GM23338 (cell line): Measurements from ENCODE around the gene GAPDHS. TPM values are rescaled to one million over a fixed set of nuclear protein-coding genes. Genes with fewer than 3 reads are reported as not detected.
A peak's percentile ranks its signal among the peaks of the same experiment; 100 is the strongest.

ENCODE experiments used
- ATAC-seq: fragments of 200-7000 bp; cut with Tn5 transposase; 3 replicates; pipeline ENCODE4 v1.9.1; 2020
- DNase-seq: peaks from one replicate; pipeline ENCODE4 v3.0.0-alpha.2; 2015; ENCODE audit warnings: low spot score
- H2AFZ ChIP-seq: fragments of 200-600 bp; sonication (generic); 2 replicates; pipeline ENCODE4 v1.8.0; 2016; ENCODE audit warnings: antibody characterized with exemption, mild to moderate bottlenecking, moderate library complexity
- H3F3A ChIP-seq: fragments of 200-600 bp; sonication (generic); replicated peaks from 2 replicates; pipeline ENCODE4 v1.8.0; 2017; ENCODE audit warnings: antibody characterized with exemption, mixed run types, low read depth
- H3K27ac ChIP-seq: fragments of 200-600 bp; sonication (generic); 2 replicates; pipeline ENCODE4 v1.6.1; 2016; ENCODE audit warnings: low read depth
- H3K27me3 ChIP-seq: fragments of 200-600 bp; sonication (generic); 2 replicates; pipeline ENCODE4 v1.8.0; 2016; ENCODE audit warnings: mild to moderate bottlenecking, mixed run types, moderate library complexity; ENCODE audit not compliant: insufficient read depth
- H3K36me3 ChIP-seq: fragments of 200-600 bp; sonication (generic); 2 replicates; pipeline ENCODE4 v1.8.0; 2016; ENCODE audit warnings: mild to moderate bottlenecking; ENCODE audit not compliant: insufficient read depth
- H3K4me1 ChIP-seq: fragments of 200-600 bp; sonication (generic); 2 replicates; pipeline ENCODE4 v1.8.0; 2016; ENCODE audit warnings: mild to moderate bottlenecking, moderate library complexity; ENCODE audit not compliant: insufficient read depth
- H3K4me2 ChIP-seq: fragments of 200-600 bp; sonication (generic); 2 replicates; pipeline ENCODE4 v1.7.1; 2017; ENCODE audit warnings: mixed run types
- H3K4me3 ChIP-seq: fragments of 200-600 bp; sonication (generic); 2 replicates; pipeline ENCODE4 v1.6.1; 2016; ENCODE audit warnings: mixed run types
- H3K79me2 ChIP-seq: fragments of 200-600 bp; sonication (generic); replicated peaks from 2 replicates; pipeline ENCODE4 v1.8.0; 2017; ENCODE audit warnings: mild to moderate bottlenecking; ENCODE audit not compliant: insufficient read depth
- H3K9me2 ChIP-seq: fragments of 200-600 bp; sonication (generic); 2 replicates; pipeline ENCODE4 v1.8.0; 2017; ENCODE audit not compliant: insufficient read depth
- H4K20me1 ChIP-seq: fragments of 200-600 bp; sonication (generic); replicated peaks from 2 replicates; pipeline ENCODE4 v1.8.0; 2017; ENCODE audit warnings: mild to moderate bottlenecking; ENCODE audit not compliant: insufficient read depth
- H3K27ac Mint-ChIP-seq: 2 replicates; pipeline ENCODE4 v1.8.0; 2020; ENCODE audit warnings: inconsistent platforms, mild to moderate bottlenecking, moderate library complexity, mixed read lengths
- H3K27me3 Mint-ChIP-seq: 3 replicates; pipeline ENCODE4 v1.8.0; 2022; ENCODE audit warnings: low read depth, mild to moderate bottlenecking, moderate library complexity, mixed read lengths, inconsistent platforms; ENCODE audit not compliant: insufficient read depth, poor library complexity
- H3K36me3 Mint-ChIP-seq: 3 replicates; pipeline ENCODE4 v1.8.0; 2021; ENCODE audit warnings: low read depth, mild to moderate bottlenecking, inconsistent platforms, moderate library complexity, mixed read lengths
- H3K4me1 Mint-ChIP-seq: 3 replicates; pipeline ENCODE4 v1.8.0; 2020; ENCODE audit warnings: mild to moderate bottlenecking, inconsistent platforms, mixed read lengths
- H3K4me3 Mint-ChIP-seq: 3 replicates; pipeline ENCODE4 v1.8.0; 2021; ENCODE audit warnings: moderate library complexity, mild to moderate bottlenecking, inconsistent platforms, mixed read lengths
- H3K9me3 Mint-ChIP-seq: 3 replicates; pipeline ENCODE4 v1.8.0; 2020; ENCODE audit warnings: moderate library complexity, mild to moderate bottlenecking, inconsistent platforms, mixed read lengths
- CREB1 ChIP-seq: fragments of 250-450 bp; sonication (Bioruptor Pico); IDR thresholded peaks from 2 replicates; pipeline ENCODE4 v1.5.0; 2020; ENCODE audit warnings: low read depth, mild to moderate bottlenecking, moderate library complexity
- EZH2 ChIP-seq: fragments of 200-600 bp; sonication (generic); IDR thresholded peaks from one replicate; pipeline ENCODE4 v1.8.0; 2017; ENCODE audit warnings: antibody characterized with exemption, mild to moderate bottlenecking, low read depth; ENCODE audit not compliant: unreplicated experiment
- NANOG ChIP-seq: IDR thresholded peaks from 2 replicates; pipeline ENCODE4 v1.6.1; 2016; ENCODE audit warnings: antibody characterized with exemption, borderline replicate concordance
- ZNF114 ChIP-seq: fragments of 250-450 bp; sonication (Bioruptor Pico); IDR thresholded peaks from 2 replicates; pipeline ENCODE4 v1.5.0; 2020; ENCODE audit warnings: mild to moderate bottlenecking, moderate library complexity
- ZNF331 ChIP-seq: fragments of 250-450 bp; sonication (Bioruptor Pico); IDR thresholded peaks from 2 replicates; pipeline ENCODE4 v1.5.0; 2020; ENCODE audit warnings: low read depth, mild to moderate bottlenecking, moderate library complexity
- ZNF462 ChIP-seq: fragments of 250-450 bp; sonication (Bioruptor Pico); IDR thresholded peaks from 2 replicates; pipeline ENCODE4 v1.5.0; 2020; ENCODE audit warnings: mild to moderate bottlenecking, moderate library complexity
- polyA plus RNA-seq: library from polyadenylated mRNA; unstranded; fragments of >200 nt; fragmentation: Nextera tagmentation; extraction: Ambion mirVana; gene quantifications from 2 replicates; pipeline ENCODE4 v1.2.1, GENCODE V29; 2016
- total RNA-seq: library from RNA; depleted of rRNA; stranded (reverse); fragments of >200 nt; shearing (Covaris generic); gene quantifications from 2 replicates; pipeline ENCODE4 v1.2.3, GENCODE V29; 2014
- TF ChIP-seq, protein P1 (sequence below): IDR thresholded peaks from 2 replicates; pipeline ENCODE4 v1.6.1; 2016; ENCODE audit warnings: antibody characterized with exemption
- TF ChIP-seq, protein P2 (sequence below): IDR thresholded peaks from one replicate; pipeline ENCODE4 v1.6.1; 2018; ENCODE audit warnings: antibody characterized with exemption; ENCODE audit not compliant: unreplicated experiment

GAPDHS gene
- total and polyA plus RNA-seq, 2 experiments from 2014 or later: not detected

DNA sequence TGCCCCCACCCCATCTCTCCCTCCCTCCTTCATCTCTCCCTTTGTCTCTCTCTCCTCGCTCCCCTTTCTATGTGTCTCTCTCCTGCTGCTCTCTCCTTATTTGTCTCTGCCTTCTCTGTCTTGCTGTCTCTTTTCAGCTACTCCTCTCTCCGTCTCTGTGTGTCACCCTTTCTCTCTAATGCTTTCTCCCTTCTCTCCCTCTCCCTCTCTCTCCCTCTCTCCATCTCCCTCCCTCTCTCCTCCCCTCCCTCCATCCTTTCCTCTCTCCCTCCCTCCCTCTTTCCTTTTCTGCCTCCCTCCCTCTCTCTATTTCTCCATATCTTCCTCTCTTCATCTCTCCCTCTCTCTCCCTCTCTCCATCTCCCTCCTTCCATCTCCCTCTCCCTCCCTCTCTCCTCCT lies 29.5 kb downstream of the GAPDHS start (continued):
- TF ChIP-seq ZNF462 (CRISPR knock-in tag) (no peak), ZNF114 (no peak), CREB1 (no peak), EZH2 (no peak)

DNA sequence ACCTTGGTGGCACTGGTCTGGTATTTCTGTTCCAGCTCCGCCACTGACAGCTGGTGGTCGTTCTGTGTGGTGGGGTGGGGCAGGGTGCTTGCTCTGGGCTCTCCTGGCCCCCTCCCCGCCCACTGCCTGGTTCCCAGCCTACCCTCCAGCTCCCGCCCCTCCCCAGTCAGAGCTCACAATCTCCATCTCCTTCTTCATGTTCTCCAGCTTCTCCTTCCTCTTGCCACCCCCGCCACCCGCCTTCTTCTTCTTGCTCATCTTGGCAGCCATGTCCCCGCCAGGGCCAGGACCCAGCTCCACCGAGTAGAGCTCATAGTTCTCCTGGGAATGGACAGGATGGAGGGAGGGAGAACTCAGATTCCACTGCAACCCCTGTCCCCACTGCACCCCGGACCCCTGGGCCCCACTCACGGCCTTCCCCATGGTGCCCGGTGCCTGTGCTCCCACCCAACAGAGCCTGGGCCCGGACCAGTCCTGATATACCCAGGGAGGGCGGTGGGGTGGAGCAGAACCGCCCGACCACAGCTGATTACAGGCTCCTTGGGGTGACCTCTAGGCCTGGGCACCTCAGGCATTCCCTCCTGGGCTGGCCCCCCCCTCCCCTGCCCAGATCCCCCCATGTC lies 30.1 kb downstream of the GAPDHS start, which contains the start of gene ATP4A:
ATP4A (minus strand) TSS at position 452 of the 623 bp plus-strand sequence; CDS start at position 423, 29 bp downstream.
- ATAC-seq (no peak), DNase-seq (no peak)
- Histone ChIP-seq H3K4me1 (peaks cover 4% of the 10 kb centered on the region; the same call in 1 of the 2 replicates), H3K9me2 (no peaks in the 10 kb centered on the region), H3K27ac (no peak within 1 kb of the TSS), H3K4me3 (no peak within 1 kb of the TSS), H3F3A (no peaks in the 10 kb centered on the region), H3K27me3 (peaks cover 10% of the 10 kb centered on the region), H3K36me3 (no peaks in the 10 kb centered on the region), H4K20me1 (no peaks in the 10 kb centered on the region), H2AFZ (no peak within 1 kb of the TSS), H3K79me2 (no peaks in the 10 kb centered on the region), H3K4me2 (no peak within 1 kb of the TSS)
- no peak within 1 kb of the TSS for H3K27ac Mint-ChIP-seq
- H3K9me3 Mint-ChIP-seq: no peaks in the 10 kb centered on the region; the same call in 2 of the 3 replicates
- peaks cover 17% of the 10 kb centered on the region for H3K27me3 Mint-ChIP-seq
- peak within 1 kb of the TSS; percentile 9; the same call in 1 of the 3 replicates for H3K4me3 Mint-ChIP-seq
- H3K36me3 Mint-ChIP-seq: no peaks in the 10 kb centered on the region; the same call in 2 of the 3 replicates
- TF ChIP-seq ZNF114 (no peak), ZNF331 (CRISPR knock-in tag) (no peak), NANOG (no peak), EZH2 (no peak), CREB1 (no peak)
- TF ChIP-seq, protein P1, sequence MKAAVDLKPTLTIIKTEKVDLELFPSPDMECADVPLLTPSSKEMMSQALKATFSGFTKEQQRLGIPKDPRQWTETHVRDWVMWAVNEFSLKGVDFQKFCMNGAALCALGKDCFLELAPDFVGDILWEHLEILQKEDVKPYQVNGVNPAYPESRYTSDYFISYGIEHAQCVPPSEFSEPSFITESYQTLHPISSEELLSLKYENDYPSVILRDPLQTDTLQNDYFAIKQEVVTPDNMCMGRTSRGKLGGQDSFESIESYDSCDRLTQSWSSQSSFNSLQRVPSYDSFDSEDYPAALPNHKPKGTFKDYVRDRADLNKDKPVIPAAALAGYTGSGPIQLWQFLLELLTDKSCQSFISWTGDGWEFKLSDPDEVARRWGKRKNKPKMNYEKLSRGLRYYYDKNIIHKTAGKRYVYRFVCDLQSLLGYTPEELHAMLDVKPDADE: no peak
- TF ChIP-seq, protein P2, sequence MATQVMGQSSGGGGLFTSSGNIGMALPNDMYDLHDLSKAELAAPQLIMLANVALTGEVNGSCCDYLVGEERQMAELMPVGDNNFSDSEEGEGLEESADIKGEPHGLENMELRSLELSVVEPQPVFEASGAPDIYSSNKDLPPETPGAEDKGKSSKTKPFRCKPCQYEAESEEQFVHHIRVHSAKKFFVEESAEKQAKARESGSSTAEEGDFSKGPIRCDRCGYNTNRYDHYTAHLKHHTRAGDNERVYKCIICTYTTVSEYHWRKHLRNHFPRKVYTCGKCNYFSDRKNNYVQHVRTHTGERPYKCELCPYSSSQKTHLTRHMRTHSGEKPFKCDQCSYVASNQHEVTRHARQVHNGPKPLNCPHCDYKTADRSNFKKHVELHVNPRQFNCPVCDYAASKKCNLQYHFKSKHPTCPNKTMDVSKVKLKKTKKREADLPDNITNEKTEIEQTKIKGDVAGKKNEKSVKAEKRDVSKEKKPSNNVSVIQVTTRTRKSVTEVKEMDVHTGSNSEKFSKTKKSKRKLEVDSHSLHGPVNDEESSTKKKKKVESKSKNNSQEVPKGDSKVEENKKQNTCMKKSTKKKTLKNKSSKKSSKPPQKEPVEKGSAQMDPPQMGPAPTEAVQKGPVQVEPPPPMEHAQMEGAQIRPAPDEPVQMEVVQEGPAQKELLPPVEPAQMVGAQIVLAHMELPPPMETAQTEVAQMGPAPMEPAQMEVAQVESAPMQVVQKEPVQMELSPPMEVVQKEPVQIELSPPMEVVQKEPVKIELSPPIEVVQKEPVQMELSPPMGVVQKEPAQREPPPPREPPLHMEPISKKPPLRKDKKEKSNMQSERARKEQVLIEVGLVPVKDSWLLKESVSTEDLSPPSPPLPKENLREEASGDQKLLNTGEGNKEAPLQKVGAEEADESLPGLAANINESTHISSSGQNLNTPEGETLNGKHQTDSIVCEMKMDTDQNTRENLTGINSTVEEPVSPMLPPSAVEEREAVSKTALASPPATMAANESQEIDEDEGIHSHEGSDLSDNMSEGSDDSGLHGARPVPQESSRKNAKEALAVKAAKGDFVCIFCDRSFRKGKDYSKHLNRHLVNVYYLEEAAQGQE: no peak
- H3K4me1 Mint-ChIP-seq: peaks cover 4% of the 10 kb centered on the region; the same call in 2 of the 3 replicates
